Posterior vena cava (tissue), 2 donors: ENCODE data around the gene GZF1. TPM values are rescaled to one million over a fixed set of nuclear protein-coding genes. Genes with fewer than 3 reads are reported as not detected.

Experiments
- DNase-seq: peaks from one replicate; pipeline ENCODE4 v3.0.0-alpha.2; 2020; ENCODE audit warnings: low spot score
- intact Hi-C, 2 donors: fragments of 100-400 bp; cut with DNase I; formaldehyde crosslinking; loops; one replicate each; pipeline versions ENCODE4 v1.14.1 to v1.14.2; 2022 to 2023
- total RNA-seq, 2 donors: library from RNA; stranded (reverse); fragmentation: NEBNext Ultra II Directional; extraction: Animal tissue kit (Norgen Biotek cat#: 25700); gene quantifications; one replicate each; pipeline ENCODE4 v1.2.1, GENCODE V29; 2021
- donor health status: DM: yes; HTN: yes; CAD: no.
- donor health status: DM: yes; HTN: yes; CAD: no.

Gene GZF1
- total RNA-seq, 2 donors from 2014 or later = 16.2 to 17.8 TPM

GRCh38 chr20:23393996-23394775, 32.2 kb downstream of the GZF1 start:
- no peak for DNase-seq
- intact Hi-C loops = no loop called here

GRCh38 chr20:23396950-23397627, 35.1 kb downstream of the GZF1 start:
- DNase-seq = no peak
- intact Hi-C loops = no loop called here

DNA sequence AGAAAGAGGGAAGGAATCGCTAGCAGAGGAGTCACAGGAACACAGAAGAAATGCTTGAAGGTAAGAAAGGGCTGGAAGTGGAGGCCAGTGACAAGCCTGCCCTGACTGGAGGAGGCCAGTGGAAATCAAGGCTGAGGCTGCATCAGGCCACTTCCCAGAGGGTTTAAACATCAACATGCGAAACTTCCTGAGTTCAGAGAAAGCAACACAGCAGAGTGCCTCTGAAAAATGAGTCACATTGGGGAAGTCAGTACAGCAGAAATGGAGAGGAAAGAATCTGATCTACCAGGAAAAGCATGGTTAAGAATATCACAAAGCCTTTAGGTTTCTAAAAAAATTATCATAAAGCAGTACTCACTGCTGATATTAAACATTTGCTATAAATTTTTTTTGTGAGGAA, 36.0 kb downstream of the GZF1 start:
- no peak for DNase-seq
- intact Hi-C loops = no loop called here

- intact Hi-C loops = loop anchor here in 1 of 2 donors (10.0 kb wide), 1 partner anchor 1735 kb away; no protein-coding TSS in a partner anchor
Observed at GRCh38 chr20:23399568-23400241, 37.7 kb downstream of the GZF1 start.

DNA sequence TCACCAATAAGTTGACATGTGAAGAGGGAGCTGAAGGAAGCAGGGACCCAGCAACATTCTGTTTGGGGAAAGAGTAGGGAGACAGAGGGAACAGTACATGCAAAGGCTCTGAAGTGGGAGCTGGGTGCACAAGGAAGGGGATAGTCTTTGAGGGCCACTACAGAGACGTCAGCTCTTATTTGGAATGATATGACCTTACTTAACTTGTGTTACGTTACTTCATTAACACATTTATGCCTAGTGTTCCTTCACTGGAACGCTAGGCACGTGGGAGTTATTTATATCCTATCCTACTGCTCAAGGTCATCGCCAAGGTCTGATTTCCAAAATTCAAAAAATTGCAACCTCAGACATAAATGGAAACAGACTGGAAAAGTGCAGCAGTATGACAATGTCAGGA, 39.1 kb downstream of the GZF1 start:
- DNase-seq = no peak
- intact Hi-C loops = loop anchor here in 1 of 2 donors (10.0 kb wide), 1 partner anchor 1736 kb away; no protein-coding TSS in a partner anchor

More at GRCh38 chr20:23399568-23400241, 37.7 kb downstream of the GZF1 start:
- DNase-seq = no peak

GRCh38 chr20:23403751-23404150, 41.8 kb downstream of the GZF1 start:
- intact Hi-C loops = loop anchor here in 1 of 2 donors (10.0 kb wide), 1 partner anchor 1739 kb away; no protein-coding TSS in a partner anchor

DNA sequence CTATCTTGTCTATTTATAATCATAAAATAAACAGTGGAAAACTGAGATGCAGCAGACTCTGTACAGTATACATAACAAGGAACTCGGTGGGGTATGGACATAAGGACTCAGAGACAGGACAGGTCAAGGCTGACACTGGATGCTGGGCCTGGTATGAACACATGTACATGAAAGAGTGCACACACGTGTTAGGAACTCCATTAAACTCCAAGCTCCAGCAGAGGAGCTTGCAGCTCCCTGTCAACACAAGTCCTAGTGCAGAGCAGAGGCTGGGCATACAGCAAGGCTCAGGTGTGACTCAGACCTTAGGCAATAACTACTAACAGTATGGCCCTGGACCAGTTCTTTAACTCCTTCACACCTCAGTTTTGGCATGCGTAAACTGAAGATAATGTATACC, 42.2 kb downstream of the GZF1 start:
- DNase-seq = no peak
- intact Hi-C loops = loop anchor here in 1 of 2 donors (10.0 kb wide), 1 partner anchor 1739 kb away; no protein-coding TSS in a partner anchor

More at GRCh38 chr20:23403751-23404150, 41.8 kb downstream of the GZF1 start:
- no peak for DNase-seq

- intact Hi-C loops = loop anchor here (5.0 to 10.0 kb wide), 2 partner anchors 40 to 1742 kb away; no protein-coding TSS in a partner anchor
- DNase-seq = no peak
Observed at GRCh38 chr20:23406880-23407279, 44.9 kb downstream of the GZF1 start.

- intact Hi-C loops = loop anchor here (5.0 to 10.0 kb wide), 2 partner anchors 41 to 1743 kb away; no protein-coding TSS in a partner anchor
- DNase-seq = no peak
Observed at GRCh38 chr20:23407781-23408464, 45.9 kb downstream of the GZF1 start.

DNA sequence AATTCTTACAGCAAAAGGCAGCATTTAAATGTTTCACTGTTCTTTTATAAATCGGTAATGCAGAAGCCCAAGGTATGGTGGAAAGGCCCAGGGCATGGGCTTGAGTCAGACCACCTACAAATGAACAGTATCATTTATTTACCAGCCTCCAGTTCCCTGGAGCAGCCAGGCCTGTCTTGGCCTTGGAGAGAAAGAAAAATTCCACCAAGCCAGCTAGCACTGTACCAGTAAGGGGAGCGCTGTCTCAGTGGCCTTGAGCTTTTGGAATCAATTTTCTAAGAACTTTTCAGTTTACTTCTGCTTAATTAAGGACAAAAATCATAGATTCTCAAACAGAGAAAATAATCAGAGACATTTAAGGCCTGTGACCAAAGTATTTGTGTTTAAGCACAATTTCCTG, 47.0 kb downstream of the GZF1 start:
- no peak for DNase-seq

DNA sequence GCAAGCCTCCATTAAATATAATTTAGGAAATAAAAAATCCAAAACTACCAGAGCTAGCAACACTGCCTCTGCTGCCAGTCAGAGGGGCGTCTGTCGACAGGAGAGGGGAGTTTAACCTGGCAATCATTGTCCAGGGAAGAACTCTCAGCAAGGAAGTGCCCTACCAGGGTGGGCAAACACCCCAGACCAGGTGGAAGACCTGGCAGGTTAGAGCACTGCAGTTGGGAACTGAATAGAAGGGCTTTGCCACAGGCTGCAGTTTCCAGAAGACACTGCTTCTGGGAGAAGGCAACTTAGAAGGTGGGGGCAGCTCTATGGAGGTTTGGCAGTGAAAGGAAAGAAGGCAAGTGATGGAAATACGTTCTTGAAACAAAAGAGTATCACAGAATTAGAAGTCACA, 47.8 kb downstream of the GZF1 start:
- no peak for DNase-seq
- intact Hi-C loops = loop anchor here (5.0 to 10.0 kb wide), 2 partner anchors 42 to 1745 kb away; no protein-coding TSS in a partner anchor

More for the DNA sequence above, 47.0 kb downstream of the GZF1 start:
- intact Hi-C loops = loop anchor here (5.0 to 10.0 kb wide), 2 partner anchors 42 to 1744 kb away; no protein-coding TSS in a partner anchor

GRCh38 chr20:23410916-23411695, 49.1 kb downstream of the GZF1 start:
- intact Hi-C loops = no loop called here
- no peak for DNase-seq

DNA sequence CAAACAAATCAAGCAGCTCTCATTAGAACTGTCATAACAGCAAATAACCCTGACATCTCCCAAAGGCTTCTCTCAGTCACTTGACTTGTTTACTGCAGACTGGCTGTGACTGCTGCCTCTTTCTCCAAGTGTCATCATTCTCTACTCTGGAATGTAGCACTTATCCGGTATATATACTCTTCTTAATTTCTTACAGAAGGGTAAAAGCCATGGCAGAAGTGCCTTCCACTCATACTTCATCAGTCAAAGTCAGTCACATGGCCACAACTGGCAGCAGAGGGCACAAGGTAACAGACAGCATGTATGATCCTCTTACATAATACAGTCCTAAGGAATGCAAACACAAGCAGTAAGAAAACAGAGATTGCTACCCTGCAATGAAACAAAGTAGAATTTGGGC, 50.0 kb downstream of the GZF1 start:
- intact Hi-C loops = no loop called here
- DNase-seq = no peak

- intact Hi-C loops = no loop called here
- DNase-seq = no peak
Observed at GRCh38 chr20:23413862-23414422, 52.0 kb downstream of the GZF1 start.

DNA sequence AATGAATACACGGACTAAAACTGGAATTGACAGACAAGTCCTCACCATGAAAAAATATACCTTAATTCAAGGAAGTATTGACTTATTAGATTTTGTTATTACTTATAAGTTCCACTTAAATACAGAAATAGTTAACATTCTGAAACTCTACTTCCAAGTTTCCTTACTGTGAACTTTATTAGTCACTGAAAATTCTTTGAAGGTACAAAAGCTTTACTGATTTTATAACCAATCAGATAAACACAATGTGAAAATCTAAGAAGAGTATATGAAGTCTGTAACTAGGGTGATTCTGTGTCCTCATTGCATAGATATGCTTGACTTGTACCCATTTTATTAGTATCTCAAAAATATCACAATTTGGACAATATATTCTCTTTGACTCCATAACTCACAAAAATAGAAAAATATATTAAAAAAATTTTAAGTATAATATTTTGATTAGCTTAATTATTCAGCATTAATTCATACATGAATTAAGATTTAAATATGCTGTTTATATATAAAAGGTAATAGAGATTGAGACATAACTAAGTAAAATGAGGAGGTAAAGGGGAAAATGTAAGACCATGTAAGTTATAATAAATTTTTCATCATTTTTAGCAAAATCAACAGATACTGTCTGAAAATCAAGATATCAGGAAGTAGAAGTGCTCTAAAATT, 52.7 kb downstream of the GZF1 start:
- intact Hi-C loops = no loop called here
- DNase-seq = no peak

DNA sequence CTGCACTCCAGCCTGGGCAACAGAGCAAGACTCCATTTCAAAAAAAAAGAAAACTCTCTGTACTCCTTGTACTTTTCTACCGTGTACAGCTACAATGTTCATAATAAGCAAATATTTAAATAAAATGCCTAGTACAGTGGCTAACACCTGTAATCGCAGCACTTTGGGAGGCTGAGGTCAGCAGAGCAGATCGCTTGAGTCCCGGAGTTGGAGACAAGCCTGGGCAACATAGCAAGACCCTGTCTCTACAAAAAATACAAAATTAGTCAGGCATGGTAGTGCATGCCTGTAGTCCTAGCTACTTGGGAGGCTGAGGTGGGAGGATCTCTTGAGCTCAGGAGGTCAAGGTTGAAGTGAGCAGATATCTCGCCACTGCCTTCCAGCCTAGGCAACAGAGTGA, 53.6 kb downstream of the GZF1 start:
- DNase-seq = no peak
- intact Hi-C loops = no loop called here

DNA sequence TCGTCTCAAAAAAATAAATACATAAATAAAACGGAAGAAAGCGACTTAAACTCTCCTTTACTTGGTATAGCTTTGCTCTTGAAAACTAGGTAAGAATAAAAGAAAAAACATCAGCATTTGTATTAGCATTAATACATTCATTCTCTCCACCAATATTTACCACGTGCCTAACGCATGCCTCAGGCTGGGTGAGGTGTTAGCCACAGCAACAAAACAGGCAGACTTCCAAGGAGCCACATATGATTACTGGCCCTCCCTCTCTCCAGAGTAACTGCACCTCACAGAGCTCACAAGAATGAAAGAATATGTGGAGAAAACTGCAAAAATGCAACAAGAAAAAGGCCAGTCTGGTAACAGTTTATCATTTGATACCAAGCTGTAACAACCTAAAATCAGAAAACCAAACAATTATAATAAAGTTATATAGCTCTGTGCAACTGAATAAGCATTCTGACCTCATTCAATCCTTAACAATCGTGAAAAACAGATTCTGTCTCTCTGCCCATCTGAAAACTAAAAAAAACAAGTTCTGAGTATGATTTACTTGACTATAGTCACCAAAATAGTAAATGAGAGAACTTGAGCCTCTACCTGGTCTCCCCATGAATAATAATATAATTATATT, 54.1 kb downstream of the GZF1 start:
- intact Hi-C loops = no loop called here
- DNase-seq = no peak
